ENCODE results near the gene ELMOD1.

ELMOD1 gene

DNA sequence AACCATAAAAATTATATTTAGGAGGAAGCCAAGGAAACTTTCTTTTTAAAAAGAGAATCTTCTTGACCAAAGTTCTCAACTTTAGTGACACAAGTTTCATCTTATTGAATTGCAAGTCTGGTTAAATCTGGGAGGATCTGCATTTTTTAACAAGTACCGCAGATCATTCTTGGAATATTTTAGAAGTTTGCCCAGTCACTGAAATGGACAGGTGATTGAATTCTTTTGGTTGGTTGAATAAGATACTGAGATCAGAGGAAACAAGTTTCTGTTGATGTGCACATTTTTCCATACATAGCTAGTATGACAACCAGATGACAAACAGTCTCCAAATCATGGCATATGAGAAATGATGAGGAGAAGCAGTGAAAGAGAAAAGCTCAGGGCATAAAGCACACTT lies 70.7 kb downstream of the ELMOD1 start:
- Histone ChIP-seq H3K36me3 (ENCODE audit: control insufficient read depth, insufficient read depth, low read length) (no peaks in the 10 kb centered on the region), H3K9me3 (ENCODE audit: control insufficient read depth, low read length) (no peaks in the 10 kb centered on the region), H3K4me1 (no peaks in the 10 kb centered on the region), H3K27me3 (ENCODE audit: control insufficient read depth, insufficient read depth, low read length) (no peaks in the 10 kb centered on the region), H3K9ac (no peak overlapping the region), H3K4me3 (ENCODE audit: low read depth, low read length) (no peak overlapping the region), H2AFZ (no peak overlapping the region), H3K4me2 (ENCODE audit: low read length) (no peak overlapping the region), H3K27ac (no peak overlapping the region), H3K79me2 (no peaks in the 10 kb centered on the region)
- no peak for TF ChIP-seq CTCF (IDR thresholded peaks at IDR 0.05)

DNA sequence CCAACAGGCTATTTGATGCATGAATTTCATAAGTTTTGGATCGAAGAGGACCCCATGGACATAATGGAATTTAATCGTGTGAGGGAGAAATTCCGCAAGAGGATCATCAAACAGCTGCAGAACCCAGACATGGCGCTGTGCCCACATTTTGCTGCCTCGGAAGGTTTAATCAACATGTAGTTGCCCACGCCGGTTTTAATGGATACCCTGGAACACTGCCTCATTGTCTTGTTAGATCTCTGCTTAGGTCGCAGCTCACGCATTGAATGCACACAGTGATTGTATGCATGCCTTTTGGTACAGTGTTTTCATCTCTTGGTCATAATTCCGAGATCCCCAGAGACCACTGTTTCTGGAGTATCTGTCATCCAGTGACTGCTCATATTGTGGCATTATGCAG lies 74.1 kb downstream of the ELMOD1 start:
- Histone ChIP-seq H3K4me2 (ENCODE audit: low read length) (no peak overlapping the region), H3K9ac (no peak overlapping the region), H3K27me3 (ENCODE audit: control insufficient read depth, insufficient read depth, low read length) (no peaks in the 10 kb centered on the region), H3K36me3 (ENCODE audit: control insufficient read depth, insufficient read depth, low read length) (no peaks in the 10 kb centered on the region), H3K4me3 (ENCODE audit: low read depth, low read length) (no peak overlapping the region), H2AFZ (no peak overlapping the region), H3K9me3 (ENCODE audit: control insufficient read depth, low read length) (no peaks in the 10 kb centered on the region), H3K27ac (no peak overlapping the region), H3K79me2 (no peaks in the 10 kb centered on the region), H3K4me1 (no peaks in the 10 kb centered on the region)
- TF ChIP-seq CTCF (IDR thresholded peaks at IDR 0.05), result no peak

DNA sequence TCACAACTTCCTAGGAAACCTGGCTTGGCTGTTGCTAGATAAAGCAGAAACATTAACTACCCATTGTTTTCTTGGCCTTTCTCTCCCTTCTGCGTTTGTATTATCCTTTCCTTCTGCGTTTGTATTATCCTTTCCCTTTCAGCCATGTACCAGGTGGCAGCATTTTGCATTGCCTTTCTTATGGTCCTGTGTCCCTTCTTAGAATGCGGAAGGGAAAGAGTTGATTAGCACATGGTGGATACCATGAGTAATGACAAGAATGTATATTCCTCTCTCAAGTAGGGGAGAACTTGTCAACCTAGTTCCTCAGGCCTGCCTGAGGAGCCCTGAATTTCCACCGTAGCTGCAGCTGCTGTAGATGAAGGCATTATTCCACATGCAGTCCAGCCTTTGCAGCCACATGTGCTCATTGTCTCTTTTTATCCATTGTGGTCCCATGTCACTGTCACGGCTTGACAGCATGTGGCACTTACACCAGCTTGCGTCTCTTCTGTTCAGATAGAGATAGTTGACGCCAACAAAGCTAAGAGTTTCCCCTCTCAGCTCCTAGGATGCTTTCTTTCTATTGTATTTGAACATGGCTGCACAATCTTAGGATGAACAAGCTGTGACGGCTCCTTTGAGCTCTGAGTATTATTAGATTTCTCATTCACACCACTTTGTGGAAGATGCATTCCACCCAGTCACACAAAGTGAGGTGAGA lies 76.1 kb downstream of the ELMOD1 start:
- H3K27ac ChIP-seq, result no peak overlapping the region
- H2AFZ ChIP-seq, result no peak overlapping the region
- no peaks in the 10 kb centered on the region for H3K27me3 ChIP-seq (ENCODE audit: control insufficient read depth, insufficient read depth, low read length)
- no peak overlapping the region for H3K9ac ChIP-seq
- H3K36me3 ChIP-seq (ENCODE audit: control insufficient read depth, insufficient read depth, low read length), result no peaks in the 10 kb centered on the region
- no peaks in the 10 kb centered on the region for H3K79me2 ChIP-seq
- no peaks in the 10 kb centered on the region for H3K9me3 ChIP-seq (ENCODE audit: control insufficient read depth, low read length)
- H3K4me2 ChIP-seq (ENCODE audit: low read length), result no peak overlapping the region
- no peak overlapping the region for H3K4me3 ChIP-seq (ENCODE audit: low read depth, low read length)
- no peak for TF ChIP-seq CTCF (IDR thresholded peaks at IDR 0.05)
- no peaks in the 10 kb centered on the region for H3K4me1 ChIP-seq

DNA sequence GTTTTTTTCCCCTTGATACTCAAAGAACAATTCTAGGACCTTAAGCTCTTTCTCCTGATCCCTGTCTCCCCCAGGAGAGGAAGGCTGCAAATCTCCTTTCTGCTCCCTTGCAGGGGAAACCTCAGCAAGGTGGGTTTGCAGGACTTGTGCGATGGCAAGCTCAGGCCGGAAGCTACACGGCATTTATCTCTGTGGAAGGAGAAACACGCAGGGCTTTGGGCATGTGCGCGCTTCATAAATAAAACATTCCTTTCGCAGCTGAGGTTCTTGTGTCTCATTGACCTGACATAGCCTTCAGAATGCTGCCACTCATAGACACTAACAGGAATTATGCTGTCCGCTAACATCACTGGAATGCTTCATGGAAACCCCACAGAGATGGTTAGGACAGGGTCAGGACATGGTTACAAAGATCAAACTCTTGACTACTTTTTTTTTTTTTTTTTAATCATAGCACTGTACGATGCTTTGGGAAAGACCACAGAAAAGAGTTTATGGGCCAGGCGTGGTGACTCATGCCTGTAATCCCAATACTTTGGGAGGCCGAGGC lies 78.3 kb downstream of the ELMOD1 start:
- no peaks in the 10 kb centered on the region for H3K9me3 ChIP-seq (ENCODE audit: control insufficient read depth, low read length)
- H3K36me3 ChIP-seq (ENCODE audit: control insufficient read depth, insufficient read depth, low read length), result no peaks in the 10 kb centered on the region
- H3K27ac ChIP-seq, result no peak overlapping the region
- no peak for TF ChIP-seq CTCF (IDR thresholded peaks at IDR 0.05)
- H3K4me2 ChIP-seq (ENCODE audit: low read length), result no peak overlapping the region
- H3K9ac ChIP-seq, result no peak overlapping the region
- no peaks in the 10 kb centered on the region for H3K79me2 ChIP-seq
- H2AFZ ChIP-seq, result no peak overlapping the region
- H3K27me3 ChIP-seq (ENCODE audit: control insufficient read depth, insufficient read depth, low read length), result no peaks in the 10 kb centered on the region
- no peaks in the 10 kb centered on the region for H3K4me1 ChIP-seq
- H3K4me3 ChIP-seq (ENCODE audit: low read depth, low read length), result no peak overlapping the region

Measured in parathyroid adenoma (tissue), 2 donors.